ENCODE results near the gene CBLC. TPM values are rescaled to one million over a fixed set of nuclear protein-coding genes. Genes with fewer than 3 reads are reported as not detected.

Gene CBLC
- total and polyA plus RNA-seq, 10 of the 15 experiments (the other 5 are each of a cell fraction or from before 2014, with no cell fraction given), result not detected

- in situ Hi-C loops (cut with MboI) (no loop called here), intact Hi-C loops (cut with micrococcal nuclease; ENCODE audit: unreplicated experiment) (no loop called here)
- BruUV-seq (replicated peaks), result no TSS peak
Observed at GRCh38 chr19:44794610-44795009, 16.9 kb downstream of the CBLC start.

More at GRCh38 chr19:44794610-44795009, 16.9 kb downstream of the CBLC start:
- Histone ChIP-seq H3K79me2 (ENCODE audit: control insufficient read depth, insufficient read depth, low read length) (no peaks in the 10 kb centered on the region), H3K9me3 (replicated peaks; ENCODE audit: control insufficient read depth, insufficient read depth, low read length) (no peaks in the 10 kb centered on the region), H4K20me1 (ENCODE audit: control insufficient read depth, insufficient read depth) (no peaks in the 10 kb centered on the region), H3K4me3 (no peak overlapping the region), H3K27me3 (replicated peaks in 1 of 2; ENCODE audit: control insufficient read depth in 2 of 2, insufficient read depth in 2 of 2, low read length in 1 of 2) (no peaks in the 10 kb centered on the region), H3K9ac (ENCODE audit: control insufficient read depth, insufficient read depth, low read length) (no peak overlapping the region), H3K36me3 (ENCODE audit: control insufficient read depth in 2 of 2, insufficient read depth in 2 of 2, low read length in 1 of 2) (no peaks in the 10 kb centered on the region), H2AFZ (ENCODE audit: control insufficient read depth, low read depth, low read length) (no peak overlapping the region), H3K4me2 (ENCODE audit: control insufficient read depth, insufficient read depth) (no peak overlapping the region), H3K27ac (ENCODE audit: control insufficient read depth, insufficient read depth) (no peak overlapping the region), H3K4me1 (ENCODE audit: control insufficient read depth, insufficient read depth, low read length) (peaks cover 19% of the 10 kb centered on the region)
- DNase-seq (ENCODE audit: low read depth, low spot score) (no peak), ATAC-seq (no peak), FAIRE-seq (no peak)
- ChIA-PET CTCF (interaction anchor here (1.5 to 1.9 kb wide), 2 partner anchors 10 to 70 kb away, joined by 6 to 17 read pairs; no protein-coding TSS in a partner anchor), POLR2A (interaction anchor here (0.6 kb wide), 1 partner anchor 66 kb away, joined by 4 read pairs; no protein-coding TSS in a partner anchor), SMC1A (ENCODE audit: uncharacterized antibody, unreplicated experiment) (interaction anchor here (0.6 to 1.2 kb wide), 2 partner anchors 10 to 25 kb away, joined by 3 read pairs; no protein-coding TSS in a partner anchor), RAD21 (ENCODE audit: unreplicated experiment) (no interaction called here)
- no peak for TF ChIP-seq PAX5 (IDR thresholded peaks at IDR 0.05; ENCODE audit: borderline replicate concordance, low read depth, low read length)
- TF ChIP-seq HCFC1 (IDR thresholded peaks at IDR 0.05; ENCODE audit: low read length), result no peak
- TF ChIP-seq MTA2 (IDR thresholded peaks at IDR 0.05; ENCODE audit: low read depth), result no peak
- no peak for TF ChIP-seq CHD2 (IDR thresholded peaks at IDR 0.05; ENCODE audit: borderline replicate concordance, low read depth, low read length)
- no peak for TF ChIP-seq EP300 (IDR thresholded peaks at IDR 0.05; ENCODE audit: borderline replicate concordance in 1 of 2, control insufficient read depth in 1 of 2, low read depth in 2 of 2, low read length in 2 of 2)
- TF ChIP-seq RBBP5 (conservative IDR thresholded peaks at IDR 0.05), result no peak
- no peak for TF ChIP-seq RELA (IDR thresholded peaks at IDR 0.05; ENCODE audit: borderline replicate concordance, partially characterized antibody)
- no peak for TF ChIP-seq EZH2 (IDR thresholded peaks at IDR 0.05; ENCODE audit: borderline replicate concordance, control insufficient read depth, low read depth, low read length)
- no peak for TF ChIP-seq HDAC6 (IDR thresholded peaks at IDR 0.05; ENCODE audit: unreplicated experiment)
- no peak for TF ChIP-seq E4F1 (IDR thresholded peaks at IDR 0.05; ENCODE audit: borderline replicate concordance, partially characterized antibody)
- WGBS (ENCODE audit: insufficient coverage, insufficient replicate concordance, low lambda C conversion rate, missing lambda C conversion rate), result 48% methylated on average over 4 of the region's 4 CpGs

All from GM12878 (cell line).